HG02642 (cell line): ENCODE data around the gene GPR84.
A peak's percentile ranks its signal among the peaks of the same experiment; 100 is the strongest.

Experiments
- ATAC-seq: cut with Tn5 transposase; IDR thresholded peaks from one replicate; pipeline ENCODE4 v1.9.1; 2021; ENCODE audit warnings: mild to moderate bottlenecking; ENCODE audit not compliant: unreplicated experiment, poor library complexity

Gene GPR84

DNA sequence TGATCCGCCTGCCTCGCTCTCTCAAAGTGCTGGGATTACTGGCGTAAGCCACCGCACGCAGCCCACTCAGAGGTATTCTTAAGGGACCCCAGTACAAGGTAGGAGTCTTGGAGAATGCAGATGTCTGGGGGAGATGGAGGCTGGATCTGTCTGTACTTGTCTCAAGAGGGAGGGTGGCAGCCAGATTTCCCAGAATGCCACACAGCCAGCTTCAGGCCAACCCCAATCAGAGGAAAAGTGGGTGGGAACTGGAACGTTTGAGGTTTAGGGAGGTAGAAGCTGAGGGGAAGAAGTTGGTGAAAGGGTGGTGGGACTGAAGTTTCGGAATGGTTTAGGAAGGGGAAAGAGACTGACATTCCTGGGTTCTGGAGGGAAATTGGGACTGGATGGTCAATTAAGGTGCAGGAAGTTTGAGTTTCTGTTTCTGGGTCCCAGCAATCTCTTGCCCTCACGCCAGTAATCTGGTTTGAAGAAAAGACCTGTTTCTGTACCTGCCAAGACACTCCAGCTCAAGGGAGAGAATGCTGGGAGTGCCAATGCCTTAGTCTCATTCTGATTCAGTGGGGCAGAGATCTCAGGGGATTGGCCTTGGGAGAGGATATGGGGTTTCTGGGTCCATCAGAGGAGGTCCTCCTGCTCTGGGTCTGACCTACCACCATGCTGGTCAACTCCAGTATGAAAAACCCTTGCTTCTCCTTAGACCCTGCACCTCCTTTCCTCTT is 28.4 kb upstream of the GPR84 start:
- ATAC-seq: no peak

DNA sequence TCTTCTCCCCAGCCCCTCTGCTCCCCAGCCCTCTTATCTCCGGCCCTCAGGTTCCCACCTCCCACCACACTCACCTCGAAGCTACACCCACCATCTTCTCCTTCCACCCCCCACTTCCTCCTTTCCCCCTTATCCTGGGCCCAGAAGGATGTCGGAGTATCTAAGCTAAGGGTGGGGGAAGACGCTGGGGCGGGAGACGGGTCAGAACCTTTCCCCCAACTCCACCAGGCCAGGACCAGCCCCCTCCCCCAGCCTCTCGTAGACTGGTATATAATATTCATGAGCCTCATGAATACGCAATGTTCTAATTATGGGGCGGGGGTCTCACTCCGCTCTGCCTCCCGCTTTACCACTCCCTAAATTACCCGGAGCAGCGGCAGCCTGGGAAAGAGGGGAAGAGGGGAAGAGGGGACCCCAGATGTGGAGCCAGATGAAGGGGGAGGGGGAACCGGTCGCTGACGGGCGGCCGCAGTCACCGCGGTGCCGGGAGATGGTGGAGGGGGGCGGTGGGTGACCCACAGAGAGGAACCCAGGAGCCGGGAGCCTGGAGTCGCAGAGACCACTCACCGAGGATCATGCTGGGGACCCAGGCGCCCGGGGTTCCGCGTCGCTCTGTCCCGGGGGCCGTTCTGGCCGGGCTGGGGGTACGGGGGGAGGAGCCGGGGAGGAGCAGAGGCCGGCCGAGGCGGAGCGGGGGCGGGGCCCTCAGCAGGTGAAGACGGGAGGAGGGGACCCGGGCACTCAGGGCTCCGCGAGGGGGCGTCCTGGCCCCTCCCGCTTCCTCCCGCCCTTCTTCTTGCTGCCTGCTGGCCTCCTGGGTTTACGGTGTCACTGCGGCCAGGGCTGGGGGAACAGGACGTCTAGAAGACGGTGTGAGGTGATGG is 26.6 kb upstream of the GPR84 start:
- peak; percentile 66 for ATAC-seq

DNA sequence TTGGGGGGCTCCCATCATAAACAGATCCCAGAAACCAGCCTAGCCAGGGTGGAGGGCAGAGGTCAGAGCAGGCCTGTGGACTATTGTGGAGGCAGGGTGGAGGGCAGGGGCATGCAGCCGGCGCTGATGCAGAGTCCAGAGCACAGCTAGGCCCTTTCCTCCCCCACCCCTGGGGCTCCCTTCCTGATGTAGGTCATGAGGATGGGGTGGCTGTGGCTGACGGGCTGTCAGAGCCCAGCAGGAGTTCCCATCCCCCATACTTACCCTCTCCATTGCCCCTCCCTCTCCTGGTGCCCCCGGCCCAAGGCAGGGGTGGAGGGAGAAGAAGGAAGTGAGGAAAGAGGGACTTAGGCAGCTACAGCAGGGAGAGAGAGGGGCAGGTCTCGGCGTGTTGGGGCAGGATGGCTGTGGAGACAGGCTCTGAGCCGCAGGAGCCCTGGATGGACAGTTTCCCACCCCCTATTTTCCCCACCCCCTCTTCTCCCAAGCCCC is 25.9 kb upstream of the GPR84 start:
- ATAC-seq: no peak

DNA sequence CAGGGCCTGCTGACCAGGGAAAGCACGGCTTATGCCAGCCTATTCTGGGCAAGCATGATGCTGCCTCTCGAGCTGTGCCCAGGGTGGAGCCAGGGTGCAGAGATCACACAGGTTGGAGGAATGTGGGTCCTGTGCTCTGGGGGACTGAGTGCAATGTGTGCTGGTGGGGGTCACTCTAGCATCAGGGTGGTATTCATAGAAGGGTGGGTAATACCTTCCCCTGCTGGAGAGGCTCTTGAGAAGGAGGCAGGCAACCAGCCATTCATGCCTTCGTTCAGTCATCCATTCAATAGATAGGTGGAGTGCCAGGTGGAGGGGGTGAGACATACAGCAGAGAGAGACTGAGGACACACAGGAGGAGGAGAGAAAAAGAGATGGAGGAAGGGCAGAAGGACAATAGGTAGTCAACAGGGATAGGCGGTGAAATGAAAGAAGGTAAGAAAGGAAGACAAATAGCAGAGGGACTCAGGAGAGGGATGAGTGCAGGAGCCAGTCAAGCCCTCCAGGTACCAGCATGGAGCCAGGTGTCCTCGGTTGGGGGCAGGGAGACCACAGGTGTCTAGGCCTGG is 25.4 kb upstream of the GPR84 start:
- no peak for ATAC-seq

DNA sequence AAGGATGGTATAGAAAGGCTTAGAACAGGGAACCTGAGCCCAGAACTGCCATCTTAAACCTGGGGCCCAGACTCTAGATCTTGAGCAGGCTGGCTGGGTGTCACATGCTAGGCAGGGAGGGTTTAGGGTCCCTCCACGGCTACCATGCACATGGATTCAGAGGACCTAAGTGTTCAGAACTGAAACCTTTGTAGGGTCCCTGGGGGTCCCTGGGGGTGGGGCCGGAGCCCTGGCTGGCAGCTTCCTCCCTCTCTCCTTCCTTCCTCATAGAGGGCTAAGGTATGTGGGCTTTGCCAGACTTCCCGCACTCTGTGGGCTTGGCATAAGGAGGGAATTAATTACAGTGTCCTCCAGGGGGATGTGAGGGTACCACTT is 24.8 kb upstream of the GPR84 start:
- ATAC-seq: no peak

DNA sequence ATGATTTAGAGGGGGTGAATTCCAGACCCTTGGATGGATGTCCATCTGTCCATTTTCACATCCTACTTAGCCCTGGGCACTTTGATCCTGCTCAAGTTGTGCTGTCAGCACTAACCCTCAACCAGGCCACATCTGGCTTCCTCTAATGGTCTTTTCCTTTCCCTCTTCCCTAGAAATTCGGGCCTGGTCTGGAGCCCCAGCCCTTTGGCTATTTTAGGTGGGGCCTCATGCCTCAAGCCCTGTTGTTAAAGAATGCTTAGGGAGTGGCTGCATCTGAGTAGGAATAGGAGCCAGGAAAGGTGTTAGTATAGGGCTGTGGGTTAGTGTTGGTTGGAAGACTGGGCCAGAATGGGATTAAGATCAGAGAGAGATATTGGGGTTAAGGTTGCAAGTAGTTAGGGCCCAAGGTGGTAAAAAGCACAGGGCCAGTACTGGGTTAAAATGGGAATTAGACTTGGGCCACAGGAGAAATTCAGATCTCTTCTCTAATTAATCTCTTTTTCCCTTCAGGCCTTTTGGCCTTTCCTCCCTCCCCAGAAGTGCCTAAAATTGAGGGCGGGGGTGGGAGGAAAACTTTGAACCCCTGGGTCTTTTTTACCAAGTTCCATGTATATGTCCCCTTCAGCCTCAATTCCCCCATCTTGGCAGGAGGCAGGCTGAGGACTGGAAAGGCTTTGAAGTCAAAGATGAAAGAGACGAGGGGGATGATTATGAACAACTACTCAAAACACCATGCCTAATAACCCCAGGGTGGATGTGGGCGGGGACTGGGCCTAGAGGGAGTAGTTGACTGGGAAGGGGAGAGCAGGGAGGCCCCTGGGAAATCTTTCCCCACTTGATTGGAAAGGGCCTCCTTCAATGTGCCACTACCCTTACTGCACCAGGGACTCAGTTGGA is 24.2 kb upstream of the GPR84 start:
- no peak for ATAC-seq

DNA sequence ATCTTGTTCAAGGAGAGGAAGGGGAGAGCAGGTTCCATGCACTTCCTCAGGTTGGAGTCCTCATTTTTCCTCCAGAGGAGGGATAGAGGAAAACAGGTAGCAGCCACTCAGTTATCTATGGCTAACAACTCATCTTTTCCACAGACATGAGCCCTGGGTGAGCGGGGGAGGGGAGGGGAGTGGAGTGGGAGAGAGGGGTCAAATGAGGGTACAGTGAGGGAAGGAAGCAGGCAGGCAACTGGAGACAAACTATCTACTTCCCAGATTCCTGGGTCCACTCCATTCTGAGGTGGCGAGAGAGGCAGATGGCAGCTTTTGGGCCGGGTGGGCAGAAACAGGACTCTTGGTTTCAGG is 22.8 kb upstream of the GPR84 start:
- ATAC-seq: no peak

DNA sequence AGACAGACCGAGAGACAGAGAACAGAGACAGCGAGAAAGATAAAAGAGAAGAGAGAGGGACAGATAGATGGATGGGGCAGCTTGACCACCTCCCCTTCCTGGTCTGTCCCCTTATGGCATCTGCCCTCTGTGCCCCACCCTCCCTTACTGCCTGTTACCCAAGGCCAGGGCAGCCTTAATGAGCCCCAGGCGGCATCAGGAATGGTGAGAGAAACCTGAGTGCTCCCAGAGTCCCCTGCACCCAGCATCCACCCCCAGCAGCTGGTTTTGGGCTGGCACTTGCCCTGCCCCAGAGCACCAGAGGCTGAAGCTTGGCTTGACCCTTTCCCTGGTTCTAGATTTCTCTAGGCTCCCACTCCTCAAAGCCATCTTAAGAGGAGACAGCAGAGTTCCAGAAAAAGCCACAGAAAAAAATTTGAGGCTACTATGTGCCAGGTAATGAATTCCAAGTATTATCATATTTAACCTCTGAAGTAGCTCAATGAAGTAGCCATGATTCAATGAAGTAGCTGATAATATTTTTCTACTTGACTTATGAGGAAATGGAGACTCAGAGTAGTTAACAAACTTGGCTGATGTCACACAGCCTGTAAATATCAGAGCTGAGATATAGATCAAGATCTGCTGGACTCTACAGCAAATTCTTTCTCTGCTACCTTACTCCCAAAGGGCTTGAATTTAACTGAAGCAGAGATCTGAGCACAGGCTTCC is 22.3 kb upstream of the GPR84 start:
- ATAC-seq: no peak

DNA sequence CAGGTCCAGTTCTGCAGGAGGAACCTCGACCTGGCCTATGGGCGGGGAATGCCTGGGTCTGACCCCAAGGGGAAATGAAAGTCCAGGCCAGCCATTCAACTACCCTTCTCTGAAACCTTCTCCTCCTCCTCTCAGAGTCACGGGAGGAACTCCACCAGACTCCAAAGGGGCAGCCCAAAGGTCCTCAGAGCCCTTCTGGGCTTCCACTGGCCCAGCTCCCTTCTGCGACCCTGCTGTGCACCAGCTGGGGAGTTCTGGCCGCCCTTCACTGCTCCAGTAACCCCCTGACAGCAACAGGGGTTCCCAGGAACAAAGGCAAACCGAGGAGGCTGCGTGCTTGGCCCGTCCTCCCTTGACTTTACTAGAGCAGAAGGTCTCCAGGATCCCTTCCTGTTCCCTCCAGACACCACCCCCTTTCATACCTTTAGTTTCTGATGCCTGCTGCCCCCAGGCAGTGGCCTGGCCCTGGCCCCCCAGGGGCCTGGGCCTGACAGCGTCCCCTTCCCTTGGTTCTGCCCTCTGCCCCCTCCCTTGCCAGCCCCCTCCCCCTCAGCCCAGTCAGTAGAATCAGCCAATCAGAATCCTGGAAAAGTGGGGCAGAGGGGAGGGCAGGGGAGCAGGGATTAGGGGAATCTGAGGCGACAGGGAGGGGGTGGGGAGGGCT is 21.1 kb upstream of the GPR84 start:
- peak; percentile 60 for ATAC-seq

DNA sequence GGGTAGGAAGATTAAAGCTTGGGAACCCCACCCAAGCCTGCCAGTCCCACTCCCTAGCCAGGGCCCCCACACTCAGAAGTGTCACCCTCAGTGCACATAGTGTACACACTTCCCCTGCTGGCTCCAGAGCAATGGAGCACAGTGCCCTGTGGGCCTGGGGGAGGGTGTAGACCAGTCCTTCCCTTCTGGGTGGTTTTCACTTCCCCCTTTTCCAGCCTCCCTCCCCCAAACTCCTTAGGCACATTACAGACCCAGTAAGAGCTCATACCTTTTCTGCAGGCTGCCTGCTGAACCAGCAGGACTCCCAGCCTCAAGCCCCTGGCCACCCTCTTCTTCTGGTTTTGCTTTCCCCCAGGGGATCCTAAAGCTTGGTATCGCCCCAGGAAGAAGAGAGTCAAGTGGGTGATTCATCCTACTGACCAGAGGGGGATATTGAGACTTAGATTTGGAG is 20.3 kb upstream of the GPR84 start, which contains the start of gene ZNF385A:
Gene ZNF385A (minus strand): TSS at position 143 of the 451 bp plus-strand sequence. CDS start 219 bp downstream, outside the sequence.
- peak; percentile 53 for ATAC-seq

DNA sequence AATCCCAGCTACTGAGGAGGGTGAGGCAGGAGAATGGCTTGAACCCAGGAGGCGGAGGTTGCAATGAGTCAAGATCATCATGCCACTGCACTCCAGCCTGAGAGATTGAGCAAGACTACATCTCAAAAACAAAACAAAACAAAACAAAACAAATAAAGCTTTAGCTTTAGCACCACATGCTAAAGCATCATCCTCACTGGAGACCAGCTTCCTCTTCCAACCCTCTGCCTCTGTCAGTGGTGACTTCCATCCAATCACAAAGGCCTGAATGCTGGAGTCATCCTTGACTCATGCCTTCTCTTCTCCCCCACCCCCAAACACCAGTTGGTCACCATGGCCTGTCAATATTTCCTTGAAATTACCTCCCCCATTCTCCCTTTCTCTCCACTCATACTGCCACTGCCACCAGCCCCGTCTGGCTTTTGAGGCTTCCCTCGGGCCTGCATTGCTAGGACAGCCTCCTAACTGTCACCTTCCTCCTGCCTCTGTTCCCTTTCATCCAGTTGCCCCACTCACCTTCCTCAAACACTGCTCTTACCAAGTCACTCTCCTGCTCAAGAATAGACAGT is 18.8 kb upstream of the GPR84 start:
- no peak for ATAC-seq

DNA sequence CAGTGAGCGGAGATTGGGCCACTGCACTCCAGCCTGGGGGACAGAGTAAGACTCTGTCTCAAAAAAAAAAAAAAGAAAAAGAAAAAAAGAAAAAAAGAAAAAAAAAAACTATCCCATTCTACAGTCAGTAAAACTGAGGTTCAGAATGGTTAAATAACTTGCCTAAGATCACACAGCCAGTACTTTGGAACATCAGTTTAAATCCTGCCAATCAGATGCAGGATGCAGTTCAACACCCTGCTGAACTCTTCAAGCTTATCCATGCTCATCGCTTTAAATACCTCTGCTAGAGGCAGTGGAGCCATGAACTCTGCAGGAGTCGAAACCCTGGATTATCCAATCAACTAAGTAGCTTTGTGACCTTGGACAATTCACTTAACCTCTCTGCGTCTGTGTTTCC is 16.9 kb upstream of the GPR84 start:
- no peak for ATAC-seq

DNA sequence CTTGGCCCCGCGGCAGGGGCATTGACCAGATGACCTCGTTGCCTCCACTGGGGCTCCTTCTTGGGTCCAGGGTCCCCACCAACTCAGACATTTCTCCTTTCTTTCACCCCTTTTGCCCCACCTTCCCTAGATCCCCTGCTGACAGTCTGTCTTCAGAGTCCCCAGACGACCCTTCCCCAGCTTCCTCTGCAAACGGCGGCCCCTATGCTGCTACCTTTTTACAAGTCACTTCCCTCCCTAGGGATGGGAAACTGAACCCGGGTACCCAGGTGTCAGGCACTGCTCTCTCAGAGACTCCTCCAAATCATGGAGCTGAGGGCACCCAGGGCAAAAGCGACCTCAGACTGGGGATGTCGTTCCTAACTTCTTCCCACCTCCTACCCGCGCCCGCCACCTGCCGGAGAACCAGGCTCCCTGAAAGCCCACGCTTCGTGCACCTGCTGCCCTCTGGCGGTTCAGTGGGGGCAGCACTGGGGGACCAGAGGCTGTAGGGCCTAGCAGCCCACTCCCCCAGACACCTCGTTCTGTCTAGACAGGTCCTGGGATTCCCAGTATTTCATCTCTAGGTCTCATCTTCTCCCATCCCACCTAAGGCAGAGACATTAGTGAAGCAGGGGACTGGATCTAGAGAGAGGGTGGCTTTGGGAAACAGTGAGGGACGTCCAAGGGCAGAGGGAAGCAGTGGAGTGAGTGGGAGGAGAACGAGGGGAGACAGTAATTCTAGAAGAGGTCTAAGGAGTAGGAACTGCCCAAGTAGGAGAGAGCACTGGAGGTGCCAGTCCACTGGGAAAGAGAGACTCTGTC is 15.3 kb upstream of the GPR84 start:
- peak; percentile 85 for ATAC-seq

DNA sequence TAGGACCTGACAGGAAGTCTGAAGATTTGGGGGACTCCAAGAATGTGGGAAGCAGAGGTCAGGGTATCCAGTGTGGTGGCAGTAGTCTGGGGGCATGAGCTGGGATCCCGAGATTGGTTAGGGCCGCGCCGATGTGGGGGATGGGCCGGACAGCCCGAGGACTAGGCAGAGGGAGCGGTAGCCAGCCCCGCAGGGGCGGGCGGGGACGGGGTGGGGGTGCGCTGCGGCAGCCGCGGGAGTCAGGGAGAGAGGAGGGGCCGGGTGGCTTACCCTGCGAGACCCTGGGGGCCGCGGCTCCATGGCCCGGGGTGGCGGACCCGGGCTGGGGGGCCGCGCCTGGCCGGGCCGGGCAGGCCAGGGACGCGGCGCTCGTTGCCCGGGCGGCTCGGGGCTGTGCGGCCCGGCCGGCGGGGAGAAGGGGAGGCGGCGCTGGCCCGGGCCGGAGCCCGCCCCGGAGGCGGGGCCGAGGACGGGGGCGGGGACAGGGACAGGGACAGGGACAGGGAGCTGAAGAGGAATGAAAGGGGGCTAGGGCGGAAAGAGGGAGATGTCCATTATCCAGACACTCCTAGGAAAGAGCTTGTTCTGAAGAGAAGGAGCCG is 14.6 kb upstream of the GPR84 start:
- ATAC-seq: no peak

DNA sequence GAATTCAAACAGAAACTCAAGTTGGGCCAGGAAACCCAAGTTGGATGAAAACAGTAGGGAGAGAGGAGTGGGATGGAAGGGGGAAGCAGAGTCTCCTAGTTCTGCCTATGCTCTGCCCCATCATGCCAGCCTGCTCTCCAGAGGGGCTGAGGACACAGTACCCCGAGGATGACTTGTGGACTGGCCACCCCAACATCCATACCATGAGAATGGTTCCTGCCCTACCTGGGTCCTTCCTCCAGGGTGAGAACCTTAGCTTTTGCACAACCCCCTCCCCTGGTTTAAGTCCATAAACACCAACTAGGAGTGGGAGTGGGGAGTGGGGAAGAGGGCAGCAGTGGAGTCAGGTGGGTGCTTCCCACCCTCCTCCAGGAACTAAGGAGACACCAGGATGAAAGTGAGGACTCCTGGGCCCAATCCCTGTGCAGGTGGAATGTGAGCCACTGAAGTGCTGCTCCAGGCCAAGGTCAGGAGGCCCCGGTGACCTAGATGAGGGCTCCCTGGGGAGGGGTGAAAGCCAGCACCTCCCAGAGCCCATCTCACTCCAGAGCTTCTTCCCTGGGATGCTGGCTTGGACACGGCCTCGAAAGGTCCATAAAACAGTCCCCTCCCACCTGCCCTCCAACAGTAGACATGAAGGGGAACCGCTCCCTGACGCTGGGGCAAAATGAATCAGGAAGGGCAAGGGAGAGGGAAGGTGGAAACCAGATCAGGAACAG is 13.7 kb upstream of the GPR84 start:
- ATAC-seq: no peak

DNA sequence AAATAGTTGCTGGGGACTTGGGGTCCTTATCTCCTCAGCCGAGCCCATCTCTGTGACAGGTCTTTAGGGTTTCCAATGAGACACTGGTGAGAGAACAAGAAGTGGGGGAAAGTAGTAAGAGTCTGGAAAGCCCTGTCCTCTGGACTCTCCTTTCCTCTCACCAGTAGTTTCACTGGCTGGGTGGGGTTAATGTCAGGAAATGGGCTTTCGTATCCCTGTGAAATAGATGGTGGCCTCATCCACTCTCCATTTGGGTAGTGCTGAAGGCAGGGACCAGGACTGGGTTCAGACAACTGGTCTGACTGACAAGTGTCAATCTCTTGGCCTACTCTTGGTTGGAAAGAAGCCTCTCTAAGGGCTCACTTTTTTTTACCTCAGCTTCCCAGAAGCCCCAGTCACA is 12.7 kb upstream of the GPR84 start:
- ATAC-seq: no peak

DNA sequence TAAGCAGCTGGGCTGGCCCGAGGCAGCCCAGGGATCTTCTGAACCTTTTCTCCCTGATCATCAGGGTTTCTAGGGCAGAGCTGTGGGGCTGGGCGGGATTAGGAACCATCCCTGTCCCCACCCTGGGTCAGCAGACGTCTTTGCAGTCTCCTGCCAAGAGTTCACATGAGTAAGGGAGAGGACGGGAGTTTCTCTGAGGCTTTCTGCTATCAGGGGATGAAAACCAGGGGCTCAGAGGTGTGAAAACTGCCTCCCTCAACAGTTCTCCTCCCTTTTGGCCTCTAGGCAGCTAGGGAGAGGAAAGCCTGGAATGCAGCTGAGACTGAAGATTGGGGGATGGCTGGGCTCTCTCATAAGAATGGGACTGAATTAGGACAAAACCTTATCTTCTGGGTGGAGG is 12.3 kb upstream of the GPR84 start:
- no peak for ATAC-seq
